Thyroid gland (tissue), 4 donors: ENCODE results near the gene SRSF5.

ENCODE experiments used
- POLR2A ChIP-seq, 2 donors: fragments of 450-650 bp; IDR thresholded peaks; one replicate each; pipeline ENCODE4 v1.6.1; 2017; ENCODE audit warnings: antibody characterized with exemption in 2 of 2, mild to moderate bottlenecking in 2 of 2, moderate library complexity in 1 of 2
- TF ChIP-seq, protein P1 (sequence below), 6 experiments: fragments of 200-600 bp in 3 of 6; fragments of 450-650 bp in 3 of 6; sonication (generic) in 3 of 6; IDR thresholded peaks; one replicate each; pipeline ENCODE4 v1.5.1; 2016 to 2019; ENCODE audit warnings: antibody characterized with exemption in 6 of 6, mild to moderate bottlenecking in 2 of 6, inconsistent platforms in 1 of 6, moderate library complexity in 1 of 6

GRCh38 chr14:69808919-69809808 is 42.2 kb downstream of the SRSF5 start:
- TF ChIP-seq, protein P1, sequence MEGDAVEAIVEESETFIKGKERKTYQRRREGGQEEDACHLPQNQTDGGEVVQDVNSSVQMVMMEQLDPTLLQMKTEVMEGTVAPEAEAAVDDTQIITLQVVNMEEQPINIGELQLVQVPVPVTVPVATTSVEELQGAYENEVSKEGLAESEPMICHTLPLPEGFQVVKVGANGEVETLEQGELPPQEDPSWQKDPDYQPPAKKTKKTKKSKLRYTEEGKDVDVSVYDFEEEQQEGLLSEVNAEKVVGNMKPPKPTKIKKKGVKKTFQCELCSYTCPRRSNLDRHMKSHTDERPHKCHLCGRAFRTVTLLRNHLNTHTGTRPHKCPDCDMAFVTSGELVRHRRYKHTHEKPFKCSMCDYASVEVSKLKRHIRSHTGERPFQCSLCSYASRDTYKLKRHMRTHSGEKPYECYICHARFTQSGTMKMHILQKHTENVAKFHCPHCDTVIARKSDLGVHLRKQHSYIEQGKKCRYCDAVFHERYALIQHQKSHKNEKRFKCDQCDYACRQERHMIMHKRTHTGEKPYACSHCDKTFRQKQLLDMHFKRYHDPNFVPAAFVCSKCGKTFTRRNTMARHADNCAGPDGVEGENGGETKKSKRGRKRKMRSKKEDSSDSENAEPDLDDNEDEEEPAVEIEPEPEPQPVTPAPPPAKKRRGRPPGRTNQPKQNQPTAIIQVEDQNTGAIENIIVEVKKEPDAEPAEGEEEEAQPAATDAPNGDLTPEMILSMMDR (IDR thresholded peaks at IDR 0.05) = no peak
- no peak for TF ChIP-seq POLR2A (IDR thresholded peaks at IDR 0.05)
